ENCODE results near the gene XYLT1.
"Not testable (repeated sequence)": the region's sequence is repeated elsewhere in the genome, so short reads cannot be mapped to it uniquely, and the experiment has no call there.

Gene XYLT1

GRCh38 chr16:17470908-17471718 is at the start of gene XYLT1:
XYLT1 (minus strand) TSS chr16:17470960; CDS start chr16:17470796, 164 bp downstream.
- no peak for FAIRE-seq

GRCh38 chr16:17520111-17520510 is 49.4 kb upstream of the XYLT1 start:
- no peak for FAIRE-seq

- no peak for FAIRE-seq
These were observed 48.6 kb upstream of the XYLT1 start for GRCh38 chr16:17519101-17519955.

- no peak for FAIRE-seq
These were observed 47.7 kb upstream of the XYLT1 start for GRCh38 chr16:17518441-17518840.

GRCh38 chr16:17515421-17516210 is 44.9 kb upstream of the XYLT1 start:
- FAIRE-seq: no peak

- no peak for FAIRE-seq
These were observed 42.0 kb upstream of the XYLT1 start for GRCh38 chr16:17512636-17513220.

- no peak for FAIRE-seq
These were observed 40.6 kb upstream of the XYLT1 start for GRCh38 chr16:17511340-17511739.

- no peak for FAIRE-seq
These were observed 39.8 kb upstream of the XYLT1 start for GRCh38 chr16:17510567-17510966.

GRCh38 chr16:17509194-17509593 is 38.4 kb upstream of the XYLT1 start:
- FAIRE-seq: no peak

GRCh38 chr16:17508303-17508702 is 37.5 kb upstream of the XYLT1 start:
- no peak for FAIRE-seq

GRCh38 chr16:17507516-17507915 is 36.8 kb upstream of the XYLT1 start:
- not testable (repeated sequence) for FAIRE-seq

- not testable (repeated sequence) for FAIRE-seq
These were observed 35.1 kb upstream of the XYLT1 start for GRCh38 chr16:17505828-17506227.

GRCh38 chr16:17504050-17504449 is 33.3 kb upstream of the XYLT1 start:
- no peak for FAIRE-seq

- no peak for FAIRE-seq
These were observed 32.6 kb upstream of the XYLT1 start for GRCh38 chr16:17503331-17503730.

- FAIRE-seq: no peak
These were observed 30.6 kb upstream of the XYLT1 start for GRCh38 chr16:17501321-17501720.

- FAIRE-seq: no peak
These were observed 28.6 kb upstream of the XYLT1 start for GRCh38 chr16:17499223-17499902.

GRCh38 chr16:17497648-17498047 is 26.9 kb upstream of the XYLT1 start:
- no peak for FAIRE-seq

- FAIRE-seq: no peak
These were observed 26.1 kb upstream of the XYLT1 start for GRCh38 chr16:17496891-17497290.

GRCh38 chr16:17493012-17493411 is 22.3 kb upstream of the XYLT1 start:
- FAIRE-seq: no peak

GRCh38 chr16:17491140-17491662 is 20.4 kb upstream of the XYLT1 start:
- FAIRE-seq: no peak

GRCh38 chr16:17488506-17488905 is 17.7 kb upstream of the XYLT1 start:
- FAIRE-seq: no peak

- no peak for FAIRE-seq
These were observed 12.6 kb upstream of the XYLT1 start for GRCh38 chr16:17483351-17483750.
